RWPE2 (cell line): ENCODE data around the gene SPRY1.

Experiments used
- ATAC-seq: fragments of 200-7000 bp; cut with Tn5 transposase; 3 replicates; pipeline ENCODE4 v1.9.1; 2021; ENCODE audit warnings: low read depth
- DNase-seq: peaks from one replicate; pipeline ENCODE4 v3.0.0-alpha.2; 2020; ENCODE audit warnings: low spot score
- H3K27ac ChIP-seq: fragments of 450-650 bp; 2 replicates; pipeline ENCODE4 v1.5.1; 2017; ENCODE audit warnings: mild to moderate bottlenecking; ENCODE audit not compliant: poor library complexity, severe bottlenecking
- H3K27me3 ChIP-seq: fragments of 250-450 bp; sonication (Bioruptor Pico); 2 replicates; pipeline ENCODE4 v1.5.1; 2021; ENCODE audit warnings: mild to moderate bottlenecking, moderate library complexity; ENCODE audit not compliant: insufficient read depth, poor library complexity, severe bottlenecking
- H3K36me3 ChIP-seq: fragments of 250-450 bp; sonication (Bioruptor Pico); 2 replicates; pipeline ENCODE4 v1.5.1; 2020; ENCODE audit warnings: low read depth, mild to moderate bottlenecking, moderate library complexity
- H3K4me1 ChIP-seq: fragments of 250-450 bp; sonication (Bioruptor Pico); 2 replicates; pipeline ENCODE4 v1.5.1; 2021; ENCODE audit warnings: mild to moderate bottlenecking, moderate library complexity; ENCODE audit not compliant: insufficient read depth, poor library complexity, severe bottlenecking
- H3K4me3 ChIP-seq: fragments of 250-450 bp; sonication (Bioruptor Pico); 2 replicates; pipeline ENCODE4 v1.5.1; 2021; ENCODE audit warnings: mild to moderate bottlenecking, moderate library complexity; ENCODE audit not compliant: severe bottlenecking
- H3K9me3 ChIP-seq: fragments of 250-450 bp; sonication (Bioruptor Pico); 2 replicates; pipeline ENCODE4 v1.5.1; 2021; ENCODE audit warnings: mild to moderate bottlenecking, moderate library complexity; ENCODE audit not compliant: severe bottlenecking
- CTCF ChIP-seq: fragments of 450-650 bp; IDR thresholded peaks from one replicate; pipeline ENCODE4 v1.5.1; 2017; ENCODE audit warnings: mild to moderate bottlenecking, moderate library complexity; ENCODE audit not compliant: poor library complexity, severe bottlenecking

The SPRY1 gene

GRCh38 chr4:123379392-123379791, 17.2 kb upstream of the SPRY1 start:
- Histone ChIP-seq H3K36me3 (no peaks in the 10 kb centered on the region), H3K4me1 (no peaks in the 10 kb centered on the region), H3K27me3 (no peaks in the 10 kb centered on the region), H3K9me3 (no peaks in the 10 kb centered on the region), H3K27ac (no peak overlapping the region), H3K4me3 (no peak overlapping the region)
- no peak for TF ChIP-seq CTCF
- DNase-seq, result no peak
- ATAC-seq, result no peak

GRCh38 chr4:123380728-123381716, 15.6 kb upstream of the SPRY1 start:
- H3K27ac ChIP-seq, result no peak overlapping the region
- no peak for ATAC-seq
- H3K36me3 ChIP-seq, result no peaks in the 10 kb centered on the region
- no peak overlapping the region for H3K4me3 ChIP-seq
- DNase-seq, result no peak
- no peaks in the 10 kb centered on the region for H3K27me3 ChIP-seq
- H3K4me1 ChIP-seq, result no peaks in the 10 kb centered on the region
- H3K9me3 ChIP-seq, result no peaks in the 10 kb centered on the region
- no peak for TF ChIP-seq CTCF

- H3K9me3 ChIP-seq, result no peaks in the 10 kb centered on the region
- peaks cover 5% of the 10 kb centered on the region for H3K4me1 ChIP-seq
- DNase-seq (no peak), ATAC-seq (no peak)
- H3K4me3 ChIP-seq, result no peak overlapping the region
- no peak for TF ChIP-seq CTCF
- no peaks in the 10 kb centered on the region for H3K27me3 ChIP-seq
- H3K27ac ChIP-seq, result no peak overlapping the region
- H3K36me3 ChIP-seq, result no peaks in the 10 kb centered on the region
These were observed 14.6 kb upstream of the SPRY1 start for GRCh38 chr4:123381996-123382395.

- DNase-seq, result no peak
- TF ChIP-seq CTCF, result no peak
- Histone ChIP-seq H3K36me3 (no peaks in the 10 kb centered on the region), H3K4me1 (peaks cover 5% of the 10 kb centered on the region), H3K9me3 (no peaks in the 10 kb centered on the region), H3K4me3 (no peak overlapping the region), H3K27ac (no peak overlapping the region), H3K27me3 (no peaks in the 10 kb centered on the region)
- ATAC-seq, result no peak
These were observed 13.0 kb upstream of the SPRY1 start for GRCh38 chr4:123383566-123383965.

- H3K36me3 ChIP-seq, result no peaks in the 10 kb centered on the region
- 0 out of 3 replicates have a peak, but pooled peaks have one; percentile 40 for ATAC-seq
- no peaks in the 10 kb centered on the region for H3K27me3 ChIP-seq
- no peak overlapping the region for H3K4me3 ChIP-seq
- no peak for DNase-seq
- H3K9me3 ChIP-seq, result no peaks in the 10 kb centered on the region
- H3K4me1 ChIP-seq, result peaks cover 5% of the 10 kb centered on the region
- no peak for TF ChIP-seq CTCF
- H3K27ac ChIP-seq, result no peak overlapping the region
These were observed 10.0 kb upstream of the SPRY1 start for GRCh38 chr4:123386609-123387008.
